ENCODE data around the gene UBAC2. TPM values are rescaled to one million over a fixed set of nuclear protein-coding genes. Genes with fewer than 3 reads are reported as not detected.

The UBAC2 gene
- total RNA-seq (2021) (80.3 and 82.2 TPM in 2 replicates), Bru-seq, nascent RNA (percentile 90 among the genes with signal in this experiment), BruChase-seq, experiment 1, labeled RNA remaining after a 2-hour chase (percentile 86 among the genes with signal in this experiment), BruChase-seq, experiment 2, labeled RNA remaining after a 6-hour chase (percentile 73 among the genes with signal in this experiment)
- long read RNA-seq, transcript UBAC2-203 (9 exons, 1,375 nt), result major isoform, 106 of 158 reads
- long read RNA-seq, partial matches to known transcripts, result 2 of 158 reads
- long read RNA-seq, other reads (novel, unspliced or antisense), result 49 of 158 reads

- Histone ChIP-seq H3K9me3 (ENCODE audit: insufficient read depth, low read depth) (no peaks in the 10 kb centered on the region), H2AFZ (peak within 1 kb of the TSS; percentile 89), H4K20me1 (ENCODE audit: insufficient read depth) (peaks cover 35% of the 10 kb centered on the region), H3K4me1 (replicated peaks; ENCODE audit: insufficient read depth) (peaks cover 57% of the 10 kb centered on the region), H3K4me2 (peak within 1 kb of the TSS; percentile 94), H3K27me3 (ENCODE audit: insufficient read depth, low read depth) (no peaks in the 10 kb centered on the region), H3F3A (ENCODE audit: insufficient read depth, low read depth) (peaks cover 61% of the 10 kb centered on the region), H3K79me2 (ENCODE audit: low read depth) (peaks cover 73% of the 10 kb centered on the region), H3K36me3 (ENCODE audit: low read depth) (peaks cover 6% of the 10 kb centered on the region), H3K4me3 (peak within 1 kb of the TSS; percentile 99), H3K27ac (peak within 1 kb of the TSS; percentile 99), H3K9me2 (ENCODE audit: insufficient read depth) (no peaks in the 10 kb centered on the region)
- ChIA-PET CTCF (no interaction called here), POLR2A (ENCODE audit: unreplicated experiment) (interaction anchor here (0.6 kb wide), 1 partner anchor 40 kb away, joined by 6 read pairs; no protein-coding TSS in a partner anchor)
- intact Hi-C loops (cut with micrococcal nuclease; ENCODE audit: unreplicated experiment), result no loop called here
- no peak for TF ChIP-seq EZH2 (IDR thresholded peaks at IDR 0.05; ENCODE audit: low read depth)
- TF ChIP-seq CTCF (conservative IDR thresholded peaks at IDR 0.05), result no peak
- BruUV-seq (replicated peaks), result no TSS peak
- peak; percentile 89 to 95 for DNase-seq
These were observed at the start of gene UBAC2 for GRCh38 chr13:99200432-99201167. UBAC2 (plus strand) TSS chr13:99200854; CDS start chr13:99200909, 55 bp downstream.

GRCh38 chr13:99151516-99151915 lies 49.1 kb upstream of the UBAC2 start:
- peak overlapping the region; percentile 67 for H3K4me2 ChIP-seq
- ChIA-PET CTCF (no interaction called here), POLR2A (ENCODE audit: unreplicated experiment) (interaction anchor here (0.6 kb wide), 1 partner anchor 63 kb away, joined by 3 read pairs; no protein-coding TSS in a partner anchor)
- H3K79me2 ChIP-seq (ENCODE audit: low read depth), result no peaks in the 10 kb centered on the region
- H3K27me3 ChIP-seq (ENCODE audit: insufficient read depth, low read depth), result no peaks in the 10 kb centered on the region
- TF ChIP-seq CTCF (conservative IDR thresholded peaks at IDR 0.05), result no peak
- TF ChIP-seq EZH2 (IDR thresholded peaks at IDR 0.05; ENCODE audit: low read depth), result no peak
- no peaks in the 10 kb centered on the region; the same call in 1 of the 2 replicates for H3K9me3 ChIP-seq (ENCODE audit: insufficient read depth, low read depth)
- no peak overlapping the region for H2AFZ ChIP-seq
- BruUV-seq (replicated peaks), result no TSS peak
- DNase-seq, result peak; percentile 57 to 95
- H3K4me1 ChIP-seq (replicated peaks; ENCODE audit: insufficient read depth), result peaks cover 57% of the 10 kb centered on the region
- intact Hi-C loops (cut with micrococcal nuclease; ENCODE audit: unreplicated experiment), result loop anchor here (1.0 to 2.0 kb wide), 4 partner anchors 46 to 667 kb away; no protein-coding TSS in a partner anchor
- no peaks in the 10 kb centered on the region for H3K36me3 ChIP-seq (ENCODE audit: low read depth)
- peak overlapping the region; percentile 90 for H3K27ac ChIP-seq
- H3F3A ChIP-seq (ENCODE audit: insufficient read depth, low read depth), result peaks cover 29% of the 10 kb centered on the region
- peak overlapping the region; percentile 26; the same call in 1 of the 2 replicates for H3K4me3 ChIP-seq
- H3K9me2 ChIP-seq (ENCODE audit: insufficient read depth), result no peaks in the 10 kb centered on the region
- no peaks in the 10 kb centered on the region for H4K20me1 ChIP-seq (ENCODE audit: insufficient read depth)

GRCh38 chr13:99153219-99153618 lies 47.4 kb upstream of the UBAC2 start:
- BruUV-seq (replicated peaks), result no TSS peak
- Histone ChIP-seq H3K36me3 (ENCODE audit: low read depth) (no peaks in the 10 kb centered on the region), H2AFZ (no peak overlapping the region), H3K9me2 (ENCODE audit: insufficient read depth) (no peaks in the 10 kb centered on the region), H3K27me3 (ENCODE audit: insufficient read depth, low read depth) (no peaks in the 10 kb centered on the region), H3K4me1 (replicated peaks; ENCODE audit: insufficient read depth) (peaks cover 58% of the 10 kb centered on the region), H4K20me1 (ENCODE audit: insufficient read depth) (no peaks in the 10 kb centered on the region), H3K27ac (no peak overlapping the region), H3F3A (ENCODE audit: insufficient read depth, low read depth) (peaks cover 29% of the 10 kb centered on the region), H3K79me2 (ENCODE audit: low read depth) (no peaks in the 10 kb centered on the region), H3K4me3 (no peak overlapping the region), H3K4me2 (0 out of 2 replicates have a peak overlapping the region, but pooled peaks have one; percentile 5), H3K9me3 (ENCODE audit: insufficient read depth, low read depth) (no peaks in the 10 kb centered on the region; the same call in 1 of the 2 replicates)
- intact Hi-C loops (cut with micrococcal nuclease; ENCODE audit: unreplicated experiment), result no loop called here
- TF ChIP-seq CTCF (conservative IDR thresholded peaks at IDR 0.05), result no peak
- no peak for TF ChIP-seq EZH2 (IDR thresholded peaks at IDR 0.05; ENCODE audit: low read depth)
- DNase-seq, result peak in 1 of 2 experiments; percentile 41
- POLR2A ChIA-PET (ENCODE audit: unreplicated experiment), result no interaction called here
- CTCF ChIA-PET, result interaction anchor here (0.5 to 0.6 kb wide), 2 partner anchors 24 to 1420 kb away, joined by 4 to 13 read pairs; no protein-coding TSS in a partner anchor

All from PC-9 (cell line).